H7 (cell line): Measurements from ENCODE around the gene GLIS2. TPM values are rescaled to one million over a fixed set of nuclear protein-coding genes. Genes with fewer than 3 reads are reported as not detected.

Source experiments
- DNase-seq: peaks from one replicate; pipeline ENCODE4 v3.0.0; 2012
- H3K27me3 ChIP-seq: 2 replicates; pipeline ENCODE4 v1.6.0; 2011; ENCODE audit warnings: mild to moderate bottlenecking, low read length; ENCODE audit not compliant: control insufficient read depth, insufficient read depth
- H3K36me3 ChIP-seq: replicated peaks from 2 replicates; pipeline ENCODE4 v1.5.1; 2011; ENCODE audit warnings: low read length; ENCODE audit not compliant: control insufficient read depth, insufficient read depth
- H3K4me3 ChIP-seq: 2 replicates; pipeline ENCODE4 v1.5.1; 2011; ENCODE audit warnings: low read depth, mild to moderate bottlenecking, control low read depth, low read length, moderate library complexity; ENCODE audit not compliant: insufficient read depth
- total RNA-seq: library from RNA; depleted of rRNA; stranded (reverse); fragments of >200 nt; shearing (Covaris generic); gene quantifications from 2 replicates; pipeline ENCODE4 v1.2.3, GENCODE V29; 2014

Gene GLIS2
- total RNA-seq, 1 experiment from 2014 or later = 1.5 TPM

DNA sequence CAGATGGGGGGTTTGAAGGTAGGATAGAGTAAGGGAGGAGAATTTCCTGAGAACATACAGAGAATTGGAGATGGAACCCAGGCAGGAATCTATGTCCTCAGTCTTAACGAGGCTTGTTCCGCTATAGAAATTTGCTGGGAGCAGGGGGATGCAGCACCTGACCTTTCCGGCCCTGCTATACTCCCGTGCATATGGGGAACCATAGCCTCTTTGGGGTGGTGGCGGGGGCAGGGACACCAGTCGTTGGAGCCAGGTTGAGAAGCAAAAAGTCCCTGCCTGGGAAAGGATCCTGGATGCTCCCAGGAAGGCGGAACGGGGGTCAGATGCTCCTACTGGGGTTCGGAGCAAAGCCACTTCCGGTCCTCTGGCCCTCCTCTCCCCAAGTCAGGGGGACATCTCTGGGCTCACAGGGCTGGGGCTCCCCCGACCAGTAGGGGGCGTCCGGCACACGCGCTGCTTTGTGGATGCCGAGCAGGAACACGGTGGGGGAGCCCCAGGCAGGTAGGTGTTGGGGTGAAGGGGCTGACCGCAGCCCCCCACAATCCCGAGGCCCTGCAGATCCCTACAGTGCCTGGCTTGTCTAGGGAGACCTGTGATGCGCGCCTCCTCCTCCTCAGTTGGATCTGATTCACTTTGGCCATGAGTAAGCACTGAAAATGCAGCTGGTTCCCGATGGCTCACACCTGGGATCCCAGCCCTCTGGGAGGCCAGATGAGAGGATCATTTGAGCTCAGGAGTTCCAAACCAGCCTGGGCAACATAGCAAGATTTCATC is 27.5 kb upstream of the GLIS2 start:
- Histone ChIP-seq H3K27me3 (no peaks in the 10 kb centered on the region; the same call in 1 of the 2 replicates), H3K36me3 (no peaks in the 10 kb centered on the region), H3K4me3 (no peak overlapping the region)
- peak; percentile 97 for DNase-seq

DNA sequence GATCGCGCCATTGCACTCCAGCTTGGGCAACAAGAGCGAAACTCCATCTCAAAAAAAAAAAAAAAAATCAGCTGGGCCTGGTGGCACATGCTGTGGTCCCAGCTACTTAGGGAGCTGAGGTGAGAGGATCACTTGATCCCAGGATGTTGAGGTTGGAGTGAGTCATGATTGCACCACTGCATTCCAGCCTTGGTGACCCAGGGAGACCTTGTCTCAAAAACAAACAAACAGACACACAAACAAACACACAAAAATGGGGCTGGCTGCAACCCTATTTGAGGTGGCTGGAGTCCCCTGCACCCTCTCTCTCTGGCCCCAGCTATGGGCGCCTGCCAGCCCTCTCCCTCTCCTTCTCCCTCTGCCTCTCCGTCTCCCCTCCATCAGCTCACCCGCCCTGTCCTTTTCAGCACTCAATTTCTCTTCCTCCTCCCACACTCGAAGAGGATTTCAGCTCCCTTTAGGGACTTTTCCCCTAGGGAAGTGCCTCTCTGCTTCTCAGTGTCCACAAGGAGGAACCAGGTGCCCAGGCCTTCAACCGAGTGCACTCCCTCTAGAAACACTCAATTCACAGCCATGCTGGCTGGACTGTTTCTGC is 25.5 kb upstream of the GLIS2 start:
- no peaks in the 10 kb centered on the region for H3K36me3 ChIP-seq
- DNase-seq = peak; percentile 41
- H3K27me3 ChIP-seq = no peaks in the 10 kb centered on the region
- no peak overlapping the region for H3K4me3 ChIP-seq

DNA sequence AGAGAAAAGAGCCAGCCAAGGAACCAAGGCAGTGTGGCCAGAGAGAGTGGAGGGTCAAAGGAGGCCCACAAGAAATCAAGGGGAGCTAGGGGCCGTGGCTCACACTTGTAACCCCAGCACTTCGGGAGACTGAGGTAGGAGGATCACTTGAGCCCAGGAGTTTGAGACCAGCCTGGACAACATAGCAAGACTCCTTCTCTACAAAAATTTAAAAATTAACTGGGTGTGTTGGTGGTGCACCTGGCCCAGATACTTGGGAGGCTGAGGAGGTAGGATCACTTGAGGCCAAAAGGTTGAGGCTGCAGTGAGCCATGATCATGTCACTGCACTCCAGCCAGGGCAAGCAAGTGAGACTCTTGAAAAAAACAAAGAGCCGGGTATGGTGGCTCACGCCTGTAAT is 24.2 kb upstream of the GLIS2 start:
- no peak for DNase-seq
- H3K27me3 ChIP-seq = no peaks in the 10 kb centered on the region
- no peak overlapping the region for H3K4me3 ChIP-seq

DNA sequence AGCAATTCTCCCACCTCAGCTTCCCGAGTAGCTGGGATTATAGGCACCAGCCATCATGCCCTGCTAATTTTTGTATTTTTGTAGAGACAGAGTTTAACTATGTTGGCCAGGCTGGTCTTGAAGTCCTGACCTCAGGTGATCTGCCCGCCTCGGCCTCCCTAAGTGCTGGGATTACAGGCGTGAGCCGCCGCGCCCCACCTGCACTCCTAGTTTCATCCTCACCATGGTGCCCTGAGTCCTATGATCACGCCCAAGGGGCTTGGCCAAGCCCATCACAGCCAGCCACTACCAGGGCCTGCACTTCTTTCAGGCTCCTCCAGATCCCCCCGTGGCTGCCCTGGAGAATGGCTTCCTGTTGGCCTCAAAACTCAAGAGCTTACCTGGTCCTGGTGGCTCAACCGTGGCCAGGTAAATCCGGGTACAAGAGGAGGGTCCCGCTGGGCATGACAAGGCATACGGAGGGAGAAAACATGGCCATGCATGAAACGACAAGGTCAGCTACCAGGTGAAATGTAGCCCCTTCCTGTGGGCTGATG is 22.6 kb upstream of the GLIS2 start:
- Histone ChIP-seq H3K4me3 (no peak overlapping the region), H3K27me3 (no peaks in the 10 kb centered on the region), H3K36me3 (no peaks in the 10 kb centered on the region)
- DNase-seq = peak; percentile 63

More for the DNA sequence above, 24.2 kb upstream of the GLIS2 start:
- no peaks in the 10 kb centered on the region for H3K36me3 ChIP-seq

DNA sequence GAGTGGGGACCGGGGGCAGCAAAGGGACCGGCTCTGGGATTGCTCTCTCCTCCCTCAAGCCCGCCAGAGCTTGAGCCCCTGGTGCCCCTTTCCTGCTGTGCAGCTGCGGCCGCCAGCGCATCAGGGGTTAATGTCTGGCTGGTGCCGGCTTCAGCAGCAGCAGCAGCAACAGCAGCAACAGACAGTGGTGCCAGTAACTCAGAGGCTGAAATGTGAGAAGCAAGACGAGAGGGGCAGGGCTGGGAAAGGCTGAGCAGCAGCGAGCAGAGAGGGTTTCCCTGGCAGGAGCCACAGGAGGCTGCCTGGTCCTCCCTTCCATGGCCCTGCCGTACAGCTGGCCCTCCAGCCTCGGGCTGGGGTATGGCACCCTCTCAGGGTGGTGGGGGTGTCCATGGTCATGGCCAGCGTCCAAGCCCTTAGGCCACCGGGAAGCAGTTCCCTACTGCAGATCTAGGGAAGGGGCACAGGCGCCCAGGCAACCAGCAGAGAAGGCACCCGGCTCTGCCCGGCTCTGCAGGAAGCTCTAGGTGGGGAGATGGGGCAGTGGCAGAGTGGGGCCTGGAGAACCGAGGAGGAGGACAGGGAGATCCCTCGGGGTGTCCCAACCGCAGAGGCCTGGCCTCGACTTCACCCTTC is 21.9 kb upstream of the GLIS2 start:
- peak; percentile 92 for DNase-seq
- H3K4me3 ChIP-seq = peak overlapping the region; percentile 2; the same call in 1 of the 2 replicates
- H3K36me3 ChIP-seq = no peaks in the 10 kb centered on the region
- H3K27me3 ChIP-seq = no peaks in the 10 kb centered on the region

DNA sequence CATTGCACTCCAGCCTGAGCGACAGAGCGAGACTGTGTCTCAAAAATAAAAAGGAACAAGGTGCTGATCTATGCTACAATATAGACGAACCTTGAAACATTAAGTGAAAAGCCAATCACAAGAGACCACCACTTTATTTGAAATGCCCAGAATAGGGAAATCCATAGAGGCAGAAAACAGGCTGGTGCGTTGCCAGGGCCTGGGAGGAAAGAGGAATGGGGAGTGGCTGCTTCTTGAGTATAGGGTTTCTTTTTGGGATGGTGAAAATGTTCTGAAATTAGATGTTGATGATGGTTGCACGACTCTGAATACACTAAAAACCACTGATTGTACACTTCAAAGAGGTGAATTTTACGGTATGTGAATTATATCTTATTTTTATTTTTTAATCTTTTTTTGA is 20.3 kb upstream of the GLIS2 start:
- H3K27me3 ChIP-seq = no peaks in the 10 kb centered on the region
- no peaks in the 10 kb centered on the region for H3K36me3 ChIP-seq
- H3K4me3 ChIP-seq = no peak overlapping the region
- DNase-seq = no peak

DNA sequence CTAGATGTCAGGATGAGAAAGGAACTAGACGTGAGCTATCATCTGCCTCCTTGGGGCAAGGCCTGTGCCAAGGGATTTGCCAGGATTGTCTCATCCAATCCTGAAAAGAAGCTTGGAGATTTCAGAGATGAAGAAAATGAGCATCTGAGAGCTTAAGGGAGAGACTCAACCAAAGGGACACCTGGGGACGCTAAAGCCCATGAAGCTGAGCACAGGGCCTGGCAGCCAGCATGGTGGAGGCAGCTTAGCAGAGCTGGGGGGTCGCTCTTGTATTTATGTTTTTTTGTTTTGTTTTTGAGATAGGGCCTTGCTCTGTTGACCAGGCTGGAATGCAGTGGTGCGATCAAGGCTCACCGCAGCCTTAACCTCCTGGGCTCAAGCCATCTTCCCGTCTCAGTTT is 18.4 kb upstream of the GLIS2 start:
- peak; percentile 25 for DNase-seq
- no peak overlapping the region for H3K4me3 ChIP-seq
- no peaks in the 10 kb centered on the region for H3K27me3 ChIP-seq
- H3K36me3 ChIP-seq = peaks cover 2% of the 10 kb centered on the region

DNA sequence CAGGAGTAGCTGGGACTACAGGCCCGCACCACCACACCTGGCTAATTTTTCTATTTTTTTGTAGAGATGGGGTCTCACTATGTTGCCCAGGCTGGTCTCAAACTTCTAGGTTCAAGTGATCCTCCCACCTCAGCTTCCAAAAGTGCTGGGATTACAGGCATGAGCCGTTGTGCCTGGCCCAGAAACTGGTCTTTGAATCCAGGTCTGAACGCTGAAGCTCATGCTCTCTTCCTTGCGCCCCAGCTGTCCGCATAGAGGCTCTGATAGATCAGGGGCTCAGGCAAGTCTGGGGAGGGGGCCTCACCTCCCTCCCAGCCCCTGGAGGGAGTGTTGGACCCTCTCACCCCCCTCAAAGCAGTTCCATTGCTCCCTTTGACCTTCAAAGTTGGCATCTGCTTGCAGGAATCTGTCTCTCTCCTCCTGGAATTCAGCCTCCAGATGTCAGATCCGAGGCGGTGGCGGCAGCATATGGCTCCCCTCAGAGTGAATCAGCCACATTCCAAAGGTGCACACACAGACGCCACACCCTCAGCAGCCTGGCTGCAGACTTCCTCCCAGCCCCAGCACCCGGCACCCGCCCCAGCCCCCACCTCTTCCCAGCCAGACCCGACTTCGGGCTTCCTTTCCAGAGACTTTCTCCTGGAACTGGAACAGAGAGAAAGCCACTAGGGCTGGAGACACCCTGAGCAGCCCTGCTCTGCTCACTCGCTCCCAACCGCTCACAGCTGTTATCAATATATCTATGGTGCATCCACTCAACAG is 16.9 kb upstream of the GLIS2 start:
- Histone ChIP-seq H3K36me3 (peaks cover 2% of the 10 kb centered on the region), H3K27me3 (no peaks in the 10 kb centered on the region), H3K4me3 (no peak overlapping the region)
- peak; percentile 74 for DNase-seq

DNA sequence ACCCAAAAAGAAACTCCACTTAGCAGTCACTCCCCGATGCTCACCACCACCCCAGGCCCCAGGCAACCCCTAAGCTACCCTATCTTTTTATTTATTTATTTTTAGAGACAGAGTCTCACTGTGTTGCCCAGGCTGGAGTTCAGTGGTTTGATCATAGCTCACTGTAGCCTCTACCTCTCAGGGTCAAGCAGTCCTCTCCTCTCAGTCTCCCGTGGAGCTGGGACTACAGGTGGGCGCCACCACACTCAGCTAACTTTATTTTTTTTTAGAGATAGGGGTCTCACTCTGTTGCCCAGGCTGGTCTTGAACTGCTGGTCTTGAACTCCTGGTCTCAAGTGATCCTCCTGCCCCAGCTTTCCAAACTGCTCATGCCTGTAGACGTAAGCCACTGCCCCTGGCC is 14.7 kb upstream of the GLIS2 start:
- H3K27me3 ChIP-seq = no peaks in the 10 kb centered on the region
- peaks cover 6% of the 10 kb centered on the region for H3K36me3 ChIP-seq
- no peak for DNase-seq
- no peak overlapping the region for H3K4me3 ChIP-seq

DNA sequence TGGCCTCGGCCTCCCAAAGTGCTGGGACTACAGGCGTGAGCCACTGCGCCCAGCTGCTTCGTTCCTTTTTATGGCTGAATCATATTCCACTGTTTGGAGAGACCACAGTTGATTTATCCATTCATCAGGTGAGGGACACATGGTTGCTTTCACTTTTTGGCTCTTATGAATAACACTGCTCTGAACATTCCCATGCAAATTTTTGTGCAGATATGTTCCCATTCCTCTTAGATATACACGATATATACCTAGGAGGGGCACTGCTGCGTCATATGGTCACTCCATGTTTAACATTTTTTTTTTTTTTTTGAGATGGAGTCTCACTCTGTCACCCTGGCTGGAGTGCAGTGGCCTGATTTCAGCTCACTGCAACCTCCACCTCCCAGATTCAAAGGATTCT is 13.9 kb upstream of the GLIS2 start:
- Histone ChIP-seq H3K4me3 (no peak overlapping the region), H3K36me3 (peaks cover 7% of the 10 kb centered on the region), H3K27me3 (no peaks in the 10 kb centered on the region)
- no peak for DNase-seq

DNA sequence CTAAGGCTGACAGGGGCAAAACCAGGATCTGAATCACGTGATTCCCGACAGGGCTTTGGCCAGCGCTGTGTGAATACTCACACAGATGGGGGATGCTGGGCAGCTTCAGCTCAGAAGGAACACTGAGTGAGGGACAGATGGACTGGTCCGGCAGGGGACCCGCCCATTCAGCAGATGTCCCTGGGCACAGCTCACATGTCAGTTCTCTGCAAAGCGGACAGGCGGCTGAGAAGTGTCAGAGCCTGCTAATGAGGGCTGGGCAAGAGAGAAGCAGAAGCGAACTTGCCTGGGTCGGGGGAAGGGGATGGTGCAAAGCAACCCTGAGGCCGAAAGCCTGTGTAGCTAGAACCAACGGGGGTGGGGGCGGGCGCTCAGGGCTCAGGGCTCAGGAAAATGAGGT is 11.9 kb upstream of the GLIS2 start:
- no peak overlapping the region for H3K4me3 ChIP-seq
- DNase-seq = peak; percentile 54
- no peaks in the 10 kb centered on the region for H3K27me3 ChIP-seq
- H3K36me3 ChIP-seq = peaks cover 7% of the 10 kb centered on the region

DNA sequence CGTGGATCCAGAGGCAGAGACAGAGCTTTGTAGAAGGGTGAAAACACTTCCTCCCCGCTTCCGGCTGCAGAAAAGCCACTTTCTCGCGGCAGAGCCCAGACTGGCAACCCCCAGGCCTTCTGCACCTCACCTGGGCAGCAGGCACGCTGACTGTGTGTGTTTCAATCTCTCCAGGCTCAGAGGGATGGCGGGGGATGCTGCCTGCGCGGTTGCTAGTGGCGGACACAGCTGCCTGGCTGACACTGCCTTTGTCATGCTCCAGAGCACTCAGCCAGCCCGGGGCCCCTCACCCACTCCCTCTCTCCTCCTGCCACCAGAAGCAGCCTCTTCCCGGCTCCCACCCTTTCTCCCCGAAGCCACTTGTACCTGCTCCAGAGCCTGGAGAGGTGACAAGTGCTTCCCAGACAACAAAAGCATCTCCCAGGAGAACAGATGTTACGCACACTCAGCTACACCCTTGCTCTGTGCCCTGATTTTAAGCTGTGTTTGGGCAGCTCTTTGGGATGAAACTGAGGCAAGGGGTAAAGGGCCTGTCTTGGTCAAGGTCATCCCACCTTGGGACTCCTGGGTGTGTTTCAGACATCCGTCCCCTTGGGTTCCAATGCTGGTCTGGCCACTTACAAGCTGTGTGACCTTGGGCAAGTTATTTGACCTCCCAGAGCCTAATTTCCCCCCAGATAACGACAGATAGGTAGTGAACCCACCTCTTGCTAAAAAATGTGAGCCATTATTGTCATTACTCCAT is 9.2 kb upstream of the GLIS2 start:
- Histone ChIP-seq H3K27me3 (no peaks in the 10 kb centered on the region), H3K4me3 (peak overlapping the region; percentile 66), H3K36me3 (peaks cover 5% of the 10 kb centered on the region)
- peak; percentile 80 for DNase-seq

DNA sequence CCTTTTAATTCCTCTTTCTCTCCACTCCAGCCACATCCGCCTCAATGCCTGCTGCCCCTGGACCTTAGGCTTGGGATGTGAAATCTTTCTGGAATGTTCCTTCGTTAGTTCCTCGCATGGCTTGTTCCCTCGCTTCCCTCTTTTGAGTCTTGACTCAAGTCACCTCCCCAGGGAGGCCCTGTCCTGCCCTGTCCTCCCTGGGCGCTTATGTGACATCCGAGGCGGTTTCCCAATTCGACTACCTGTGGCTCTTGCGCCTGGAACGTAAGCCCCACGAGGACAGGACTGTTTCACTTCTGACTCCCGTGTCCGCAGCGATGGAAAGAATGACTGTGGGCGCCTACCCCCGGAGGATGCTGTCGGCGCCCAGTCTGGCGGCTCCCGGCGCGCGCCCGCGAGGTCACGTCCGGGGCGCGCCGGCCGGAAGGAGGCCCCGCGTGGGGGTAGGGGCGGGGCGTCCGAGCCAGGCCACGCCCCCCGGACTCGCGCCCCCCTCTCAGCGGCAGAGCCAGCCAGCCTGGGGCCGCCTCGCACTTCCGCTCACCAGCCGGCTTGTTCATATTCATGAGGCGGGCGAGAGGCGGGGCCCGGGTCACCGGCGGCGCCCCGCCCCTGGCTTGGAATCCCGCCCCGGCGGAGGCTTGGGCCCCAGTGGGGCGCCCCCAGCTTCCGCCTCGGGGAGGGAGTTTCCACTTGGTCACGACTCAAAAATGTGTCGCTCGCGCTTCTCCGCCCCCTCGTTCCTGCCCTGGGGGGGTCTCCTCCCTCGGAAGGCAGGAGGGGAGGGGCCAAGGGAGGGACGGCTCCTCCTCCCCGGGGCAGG is 8.4 kb upstream of the GLIS2 start:
- Histone ChIP-seq H3K36me3 (peaks cover 5% of the 10 kb centered on the region), H3K4me3 (peak overlapping the region; percentile 66), H3K27me3 (no peaks in the 10 kb centered on the region)
- peak; percentile 99 for DNase-seq
